Duodenal mucosa (tissue), 2 donors: Measurements from ENCODE around the gene HOXD10.

Experiments
- H3K27ac ChIP-seq: one replicate; pipeline ENCODE4 v1.7.0; 2013; ENCODE audit warnings: low read depth, low read length
- H3K27me3 ChIP-seq, 2 donors: one replicate each; pipeline ENCODE4 v1.7.0; 2013; ENCODE audit warnings: low read length in 2 of 2, control low read depth in 1 of 2; ENCODE audit not compliant: insufficient read depth in 2 of 2, control insufficient read depth in 1 of 2
- H3K36me3 ChIP-seq, 2 donors: one replicate each; pipeline ENCODE4 v1.7.0; 2013; ENCODE audit warnings: low read length in 2 of 2, control low read depth in 1 of 2; ENCODE audit not compliant: insufficient read depth in 2 of 2, control insufficient read depth in 1 of 2
- H3K4me1 ChIP-seq, 2 donors: one replicate each; pipeline ENCODE4 v1.7.0; 2013; ENCODE audit warnings: low read length in 2 of 2, control low read depth in 1 of 2; ENCODE audit not compliant: insufficient read depth in 2 of 2, control insufficient read depth in 1 of 2
- H3K4me3 ChIP-seq, 2 donors: one replicate each; pipeline ENCODE4 v1.7.0; 2013; ENCODE audit warnings: low read length in 2 of 2, low read depth in 1 of 2
- H3K9ac ChIP-seq, 2 donors: one replicate each; pipeline ENCODE4 v1.7.0; 2013; ENCODE audit warnings: low read length in 2 of 2, low read depth in 1 of 2
- H3K9me3 ChIP-seq, 2 donors: one replicate each; pipeline ENCODE4 v1.7.0; 2013; ENCODE audit warnings: low read length in 2 of 2, control low read depth in 1 of 2; ENCODE audit not compliant: control insufficient read depth in 1 of 2

HOXD10 gene

DNA sequence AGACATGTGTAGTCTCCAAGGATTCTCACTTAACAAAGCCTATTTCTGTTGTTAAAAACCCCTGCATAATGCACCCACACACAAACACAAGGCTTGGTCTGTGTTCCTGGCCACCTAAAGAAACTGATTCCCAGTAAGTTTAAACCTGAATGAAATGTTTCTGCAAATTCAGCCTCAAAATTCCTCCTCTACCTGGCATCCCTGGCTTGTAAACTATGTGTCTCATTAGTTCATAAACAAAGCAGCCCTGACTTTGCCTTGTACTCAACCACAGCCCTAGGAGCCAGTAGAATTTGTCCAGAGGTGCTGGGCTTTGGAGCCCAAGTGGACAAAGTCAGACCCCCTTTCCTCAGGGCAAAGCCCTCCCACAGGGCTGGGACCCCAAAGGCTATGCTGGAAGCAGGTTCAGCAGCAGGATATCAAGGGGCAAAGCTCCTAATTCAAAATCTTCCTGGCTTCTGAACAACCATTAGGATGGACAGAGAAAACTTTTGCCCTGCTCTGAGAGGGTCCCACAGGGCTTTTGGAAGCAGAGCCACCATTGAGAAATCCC lies 26.7 kb upstream of the HOXD10 start:
- H3K27me3 ChIP-seq: peaks cover 89 to 92% of the 10 kb centered on the region in 2 donors
- H3K36me3 ChIP-seq: no peaks in the 10 kb centered on the region
- H3K4me3 ChIP-seq: no peak overlapping the region
- H3K4me1 ChIP-seq: peaks cover 16 to 25% of the 10 kb centered on the region in 2 donors
- H3K9me3 ChIP-seq: no peaks in the 10 kb centered on the region
- no peak overlapping the region for H3K27ac ChIP-seq
- H3K9ac ChIP-seq: no peak overlapping the region

DNA sequence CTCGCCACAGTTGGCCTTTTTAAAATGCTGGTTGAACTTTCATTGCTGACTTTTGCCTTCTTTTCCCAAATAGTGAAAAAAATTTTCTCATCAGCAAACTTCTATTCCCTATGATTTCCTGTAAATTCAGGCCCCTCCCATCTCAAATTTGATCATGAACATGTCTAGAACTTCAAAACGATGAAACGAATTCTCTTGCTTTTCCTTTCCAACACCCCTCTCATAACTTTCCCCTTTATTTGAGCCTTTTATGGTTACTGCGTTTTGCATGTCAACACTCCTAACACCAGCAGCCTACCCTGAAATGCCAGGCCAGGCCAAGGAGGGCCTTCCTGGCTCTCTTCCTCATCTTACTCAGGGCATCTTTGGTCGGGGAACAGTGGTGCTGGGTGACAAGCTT lies 25.7 kb upstream of the HOXD10 start:
- H3K4me1 ChIP-seq: peaks cover 16 to 23% of the 10 kb centered on the region in 2 donors
- no peaks in the 10 kb centered on the region for H3K9me3 ChIP-seq
- H3K4me3 ChIP-seq: no peak overlapping the region
- H3K27ac ChIP-seq: no peak overlapping the region
- no peak overlapping the region for H3K9ac ChIP-seq
- no peaks in the 10 kb centered on the region for H3K36me3 ChIP-seq
- peaks cover 89 to 92% of the 10 kb centered on the region in 2 donors for H3K27me3 ChIP-seq

DNA sequence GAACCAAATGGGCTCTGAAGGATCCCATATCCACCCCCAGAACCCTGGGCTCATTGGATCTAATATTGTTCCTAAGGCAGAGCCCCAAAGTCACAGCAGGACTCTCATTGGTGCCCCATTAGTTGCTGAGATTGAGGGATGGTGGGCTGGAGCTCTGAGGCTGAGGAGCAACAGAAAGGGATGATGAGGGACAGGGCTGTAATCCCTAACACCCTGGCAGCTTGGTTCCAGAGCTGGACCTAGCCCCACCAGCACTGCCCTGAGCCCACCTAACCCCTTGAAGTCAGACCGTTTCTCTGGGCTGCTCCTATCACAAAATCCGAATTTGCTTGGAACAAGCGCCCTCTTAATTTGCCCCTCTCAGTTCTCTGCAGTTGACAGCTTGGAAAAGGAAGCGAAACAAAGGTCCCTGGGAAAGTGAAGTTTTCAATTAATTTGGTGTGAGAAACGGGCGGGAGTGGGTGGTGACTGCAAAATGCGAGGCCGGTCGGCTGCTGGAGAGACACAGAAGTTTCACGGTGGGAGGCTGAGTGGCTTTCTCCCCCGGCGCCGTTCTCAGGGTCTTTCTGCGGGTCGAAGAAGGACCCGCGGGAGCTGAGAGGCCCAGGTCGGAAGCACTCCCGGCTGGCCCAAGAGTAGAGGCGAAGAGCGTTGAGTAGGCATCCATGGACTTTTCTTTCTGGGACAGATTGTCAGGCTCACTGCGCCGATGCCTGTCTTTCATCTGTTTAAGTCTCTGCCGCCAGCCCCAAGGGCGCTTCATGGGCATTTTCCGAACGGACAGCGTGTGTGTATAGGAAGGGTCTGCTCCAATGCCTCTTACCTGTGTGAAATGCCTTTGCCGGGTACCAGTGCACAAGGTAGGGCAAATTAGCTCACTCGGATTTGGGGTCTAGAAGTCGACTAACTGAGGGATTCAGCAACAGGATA lies 25.0 kb upstream of the HOXD10 start:
- peaks cover 89 to 92% of the 10 kb centered on the region in 2 donors for H3K27me3 ChIP-seq
- H3K9me3 ChIP-seq: no peaks in the 10 kb centered on the region
- no peaks in the 10 kb centered on the region for H3K36me3 ChIP-seq
- H3K9ac ChIP-seq: no peak overlapping the region
- peaks cover 17 to 19% of the 10 kb centered on the region in 2 donors for H3K4me1 ChIP-seq
- no peak overlapping the region for H3K4me3 ChIP-seq
- no peak overlapping the region for H3K27ac ChIP-seq

DNA sequence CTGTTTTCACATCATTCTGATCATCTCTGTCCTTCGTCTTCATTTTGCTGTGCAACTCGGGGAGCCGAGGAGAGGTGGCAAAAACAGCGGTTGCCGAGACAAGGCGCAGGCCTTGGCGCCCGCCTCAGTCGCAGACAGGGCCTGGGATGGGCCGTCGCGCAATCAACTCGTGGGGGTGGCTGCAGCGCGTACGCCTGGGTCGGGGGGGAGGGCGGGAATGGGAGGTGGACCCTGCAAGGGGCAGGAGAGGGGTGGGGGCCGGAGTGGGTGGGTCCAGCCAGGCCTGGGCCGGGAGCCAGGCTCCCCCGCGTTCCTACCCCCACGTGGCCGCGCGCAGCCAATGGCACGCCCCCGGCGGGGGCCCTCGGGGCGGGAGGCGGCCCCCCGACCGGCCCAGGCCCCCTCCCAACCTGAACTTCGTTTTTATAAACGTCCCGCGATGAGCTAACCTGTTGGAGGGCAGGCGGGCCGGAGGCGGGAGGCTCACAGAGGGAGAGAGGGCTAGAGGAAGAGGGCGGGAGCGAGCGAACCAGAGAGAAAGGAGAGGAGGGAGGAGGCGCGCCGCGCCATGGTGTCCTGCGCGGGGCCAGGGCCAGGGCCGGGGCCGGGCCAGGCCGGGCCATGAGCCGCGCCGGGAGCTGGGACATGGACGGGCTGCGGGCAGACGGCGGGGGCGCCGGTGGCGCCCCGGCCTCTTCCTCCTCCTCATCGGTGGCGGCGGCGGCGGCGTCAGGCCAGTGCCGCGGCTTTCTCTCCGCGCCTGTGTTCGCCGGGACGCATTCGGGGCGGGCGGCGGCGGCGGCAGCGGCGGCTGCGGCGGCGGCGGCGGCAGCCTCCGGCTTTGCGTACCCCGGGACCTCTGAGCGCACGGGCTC lies 24.1 kb upstream of the HOXD10 start, which contains the start of gene HOXD13:
TSS of gene HOXD13 (plus strand) at position 452 of the 875 bp plus-strand sequence. CDS start at position 622, 170 bp downstream.
- no peak within 1 kb of the TSS for H3K9ac ChIP-seq
- peak within 1 kb of the TSS in 1 of 2 donors; percentile 44 for H3K4me3 ChIP-seq

DNA sequence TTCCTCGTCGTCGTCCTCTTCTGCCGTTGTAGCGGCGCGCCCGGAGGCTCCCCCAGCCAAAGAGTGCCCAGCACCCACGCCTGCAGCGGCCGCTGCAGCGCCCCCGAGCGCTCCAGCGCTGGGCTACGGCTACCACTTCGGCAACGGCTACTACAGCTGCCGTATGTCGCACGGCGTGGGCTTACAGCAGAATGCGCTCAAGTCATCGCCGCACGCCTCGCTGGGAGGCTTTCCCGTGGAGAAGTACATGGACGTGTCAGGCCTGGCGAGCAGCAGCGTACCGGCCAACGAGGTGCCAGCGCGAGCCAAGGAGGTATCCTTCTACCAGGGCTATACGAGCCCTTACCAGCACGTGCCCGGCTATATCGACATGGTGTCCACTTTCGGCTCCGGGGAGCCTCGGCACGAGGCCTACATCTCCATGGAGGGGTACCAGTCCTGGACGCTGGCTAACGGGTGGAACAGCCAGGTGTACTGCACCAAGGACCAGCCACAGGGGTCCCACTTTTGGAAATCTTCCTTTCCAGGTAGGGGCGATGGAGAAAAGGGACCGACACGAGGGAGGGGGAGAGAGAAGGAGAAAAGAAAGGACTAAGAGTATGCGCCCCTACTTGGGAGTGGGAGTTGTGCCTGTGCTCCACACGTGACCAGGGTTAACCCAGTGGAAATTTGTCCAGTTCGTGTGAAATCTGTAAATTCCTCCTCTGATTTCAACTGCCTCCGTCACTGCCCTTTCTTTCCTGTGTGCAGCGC lies 23.3 kb upstream of the HOXD10 start:
- Histone ChIP-seq H3K4me3 (peak overlapping the region in 1 of 2 donors; percentile 44), H3K27ac (no peak overlapping the region), H3K4me1 (peaks cover 16 to 27% of the 10 kb centered on the region in 2 donors), H3K27me3 (peaks cover 90 to 91% of the 10 kb centered on the region in 2 donors), H3K36me3 (no peaks in the 10 kb centered on the region), H3K9me3 (no peaks in the 10 kb centered on the region), H3K9ac (no peak overlapping the region)

More for the DNA sequence above, 24.1 kb upstream of the HOXD10 start, which contains the start of gene HOXD13:
- no peaks in the 10 kb centered on the region for H3K9me3 ChIP-seq
- no peaks in the 10 kb centered on the region for H3K36me3 ChIP-seq
- H3K27ac ChIP-seq: no peak within 1 kb of the TSS
- H3K27me3 ChIP-seq: peaks cover 90 to 91% of the 10 kb centered on the region in 2 donors
- H3K4me1 ChIP-seq: peaks cover 22 to 28% of the 10 kb centered on the region in 2 donors

DNA sequence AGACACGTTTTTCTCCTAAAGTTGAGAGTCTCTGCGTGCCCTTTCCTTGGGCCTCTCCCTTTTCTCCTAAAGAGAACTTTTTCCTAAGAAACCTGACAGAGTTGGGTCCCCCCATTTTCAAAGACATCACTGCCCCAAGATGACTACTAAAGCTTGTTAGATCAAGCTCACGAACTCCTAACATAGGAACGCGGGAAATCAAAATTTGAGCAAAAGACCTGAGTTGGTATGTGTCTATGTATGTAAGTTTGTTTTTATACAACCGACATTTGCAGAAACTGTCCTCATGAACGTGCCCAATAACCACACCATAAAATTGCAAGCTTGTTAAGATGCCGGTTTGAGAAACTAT lies 22.7 kb upstream of the HOXD10 start:
- H3K27ac ChIP-seq: no peak overlapping the region
- no peaks in the 10 kb centered on the region for H3K9me3 ChIP-seq
- H3K9ac ChIP-seq: no peak overlapping the region
- H3K4me1 ChIP-seq: peaks cover 13 to 24% of the 10 kb centered on the region in 2 donors
- peaks cover 90 to 91% of the 10 kb centered on the region in 2 donors for H3K27me3 ChIP-seq
- H3K36me3 ChIP-seq: no peaks in the 10 kb centered on the region
- H3K4me3 ChIP-seq: no peak overlapping the region

DNA sequence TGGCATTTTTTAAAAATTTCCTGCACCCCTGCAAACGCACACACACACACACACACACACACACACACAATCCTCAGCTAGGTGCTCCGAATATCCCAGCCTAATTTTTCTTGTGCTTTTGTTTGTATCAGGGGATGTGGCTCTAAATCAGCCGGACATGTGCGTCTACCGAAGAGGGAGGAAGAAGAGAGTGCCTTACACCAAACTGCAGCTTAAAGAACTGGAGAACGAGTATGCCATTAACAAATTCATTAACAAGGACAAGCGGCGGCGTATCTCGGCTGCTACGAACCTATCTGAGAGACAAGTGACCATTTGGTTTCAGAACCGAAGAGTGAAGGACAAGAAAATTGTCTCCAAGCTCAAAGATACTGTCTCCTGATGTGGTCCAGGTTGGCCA lies 22.2 kb upstream of the HOXD10 start:
- no peak overlapping the region for H3K27ac ChIP-seq
- H3K27me3 ChIP-seq: peaks cover 90 to 91% of the 10 kb centered on the region in 2 donors
- H3K36me3 ChIP-seq: no peaks in the 10 kb centered on the region
- peaks cover 13 to 24% of the 10 kb centered on the region in 2 donors for H3K4me1 ChIP-seq
- no peak overlapping the region for H3K9ac ChIP-seq
- H3K4me3 ChIP-seq: no peak overlapping the region
- no peaks in the 10 kb centered on the region for H3K9me3 ChIP-seq

DNA sequence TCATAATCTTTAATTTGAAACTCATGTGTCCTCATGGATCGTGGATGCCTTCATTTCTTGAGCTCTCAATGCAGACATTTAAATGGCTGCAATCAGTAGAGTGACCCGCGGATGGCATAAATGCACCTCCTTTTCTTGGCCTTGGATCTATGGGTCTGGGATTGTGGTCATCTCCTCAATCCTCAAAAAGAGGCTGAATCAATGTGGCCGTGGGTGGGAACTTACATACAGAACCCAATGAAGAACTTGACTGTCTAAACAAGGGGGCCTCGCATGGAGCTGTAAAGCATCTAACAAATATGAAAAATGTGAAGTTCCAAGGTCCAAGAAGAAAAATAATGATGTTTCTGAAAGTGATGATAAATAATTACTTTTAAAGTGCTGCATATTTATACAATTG lies 21.2 kb upstream of the HOXD10 start:
- Histone ChIP-seq H3K27ac (no peak overlapping the region), H3K27me3 (peaks cover 90 to 92% of the 10 kb centered on the region in 2 donors), H3K36me3 (no peaks in the 10 kb centered on the region), H3K9ac (no peak overlapping the region), H3K4me3 (no peak overlapping the region), H3K4me1 (peaks cover 13 to 24% of the 10 kb centered on the region in 2 donors), H3K9me3 (no peaks in the 10 kb centered on the region)

DNA sequence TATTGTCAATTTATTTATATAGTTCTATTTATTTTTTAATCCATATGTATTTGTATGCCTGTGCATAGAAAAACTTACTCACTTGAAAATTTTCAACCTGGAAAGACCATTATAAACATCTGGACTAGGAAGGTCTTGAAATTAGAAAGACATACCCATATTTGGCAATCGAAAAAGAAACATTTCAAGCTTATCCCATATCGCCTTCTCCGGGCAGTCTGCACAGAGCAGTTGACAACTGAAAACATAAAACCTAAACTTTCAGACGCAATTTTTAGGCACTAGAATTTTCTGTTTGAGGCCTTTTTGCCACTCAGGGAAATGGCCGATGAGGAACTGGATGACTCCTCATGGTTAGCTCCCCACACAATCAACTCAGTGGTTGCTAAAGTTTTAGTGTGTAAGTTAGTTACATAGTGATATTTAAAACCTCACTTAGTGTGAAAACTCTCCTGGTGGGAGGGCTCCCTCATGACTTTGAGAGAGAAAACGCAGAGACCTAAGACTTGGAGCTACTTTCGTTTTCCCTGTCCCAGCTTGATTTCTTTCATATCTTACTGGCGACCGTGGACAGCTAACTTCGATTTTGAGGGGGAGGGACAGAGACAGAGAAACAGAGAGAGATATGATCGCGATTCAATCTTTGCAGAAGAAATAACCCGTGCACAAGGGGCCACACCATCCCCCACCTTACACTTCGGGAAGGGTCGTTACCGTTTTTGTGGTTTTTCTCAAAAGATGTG lies 20.2 kb upstream of the HOXD10 start:
- Histone ChIP-seq H3K36me3 (no peaks in the 10 kb centered on the region), H3K27me3 (peaks cover 90 to 93% of the 10 kb centered on the region in 2 donors), H3K27ac (no peak overlapping the region), H3K9me3 (no peaks in the 10 kb centered on the region), H3K4me1 (peaks cover 13 to 24% of the 10 kb centered on the region in 2 donors), H3K4me3 (peak overlapping the region; percentile 67 to 70), H3K9ac (no peak overlapping the region)
